ENCODE results near the gene CTXND1.
A peak's percentile ranks its signal among the peaks of the same experiment; 100 is the strongest.

CTXND1 gene

DNA sequence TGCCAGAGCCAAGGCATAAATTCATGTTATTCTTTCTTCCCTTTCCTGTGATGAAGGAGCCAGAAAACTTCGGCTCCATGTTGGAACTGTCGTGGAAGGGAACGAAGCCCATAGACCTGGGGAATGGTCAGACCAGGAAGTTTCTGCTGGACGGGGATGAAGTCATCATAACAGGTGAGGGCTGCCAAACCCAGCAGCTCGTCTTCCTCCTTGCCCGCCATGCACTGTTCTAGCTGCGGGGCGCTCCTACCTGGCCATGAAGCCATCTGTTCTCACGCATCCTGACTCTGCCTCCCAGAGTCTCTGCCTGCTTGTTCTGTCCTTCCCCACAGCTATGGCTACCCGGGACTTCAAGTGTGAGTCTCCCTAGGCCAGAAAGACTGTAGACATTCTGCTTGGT, 71.0 kb downstream of the CTXND1 start:
- DNase-seq (ENCODE audit: low read depth), result no peak

DNA sequence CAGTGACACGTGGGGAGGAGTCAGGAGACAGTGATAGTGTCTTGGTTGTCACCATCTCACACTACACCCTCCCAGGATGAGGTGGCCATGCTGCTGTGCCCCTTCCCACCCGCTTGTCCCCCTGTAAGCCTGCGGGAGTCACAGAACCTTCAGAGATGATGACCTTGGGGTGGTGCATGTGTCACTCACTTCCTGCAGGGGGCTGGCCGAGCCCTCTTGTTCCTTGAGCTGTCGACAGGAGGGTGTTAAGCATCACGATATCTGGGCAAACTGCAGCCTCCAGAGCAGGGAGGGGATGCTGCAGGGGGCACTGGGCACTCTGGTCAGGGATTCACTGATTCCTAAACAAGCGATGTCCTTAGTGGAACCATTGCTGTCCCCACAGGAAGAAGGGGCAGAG, 71.5 kb downstream of the CTXND1 start:
- DNase-seq (ENCODE audit: low read depth), result no peak

DNA sequence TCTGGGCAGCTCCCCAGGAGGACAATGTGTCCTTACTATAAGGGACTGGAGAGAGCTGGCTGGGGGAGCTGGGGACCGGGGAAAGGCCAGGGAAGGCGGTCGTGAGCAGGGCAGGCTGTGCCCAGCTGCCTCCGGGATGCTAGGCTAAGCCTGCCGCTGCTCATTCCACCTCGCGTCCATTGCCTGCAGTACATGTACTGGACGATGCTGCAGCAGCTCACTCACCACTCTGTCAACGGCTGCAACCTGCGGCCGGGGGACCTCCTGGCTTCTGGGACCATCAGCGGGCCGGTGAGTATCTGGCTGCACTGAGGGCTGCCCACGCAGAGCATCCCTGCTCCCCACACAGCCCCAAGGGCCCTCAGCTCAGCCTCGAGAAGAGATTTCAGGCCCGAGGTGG, 72.1 kb downstream of the CTXND1 start:
- no peak for DNase-seq (ENCODE audit: low read depth)

DNA sequence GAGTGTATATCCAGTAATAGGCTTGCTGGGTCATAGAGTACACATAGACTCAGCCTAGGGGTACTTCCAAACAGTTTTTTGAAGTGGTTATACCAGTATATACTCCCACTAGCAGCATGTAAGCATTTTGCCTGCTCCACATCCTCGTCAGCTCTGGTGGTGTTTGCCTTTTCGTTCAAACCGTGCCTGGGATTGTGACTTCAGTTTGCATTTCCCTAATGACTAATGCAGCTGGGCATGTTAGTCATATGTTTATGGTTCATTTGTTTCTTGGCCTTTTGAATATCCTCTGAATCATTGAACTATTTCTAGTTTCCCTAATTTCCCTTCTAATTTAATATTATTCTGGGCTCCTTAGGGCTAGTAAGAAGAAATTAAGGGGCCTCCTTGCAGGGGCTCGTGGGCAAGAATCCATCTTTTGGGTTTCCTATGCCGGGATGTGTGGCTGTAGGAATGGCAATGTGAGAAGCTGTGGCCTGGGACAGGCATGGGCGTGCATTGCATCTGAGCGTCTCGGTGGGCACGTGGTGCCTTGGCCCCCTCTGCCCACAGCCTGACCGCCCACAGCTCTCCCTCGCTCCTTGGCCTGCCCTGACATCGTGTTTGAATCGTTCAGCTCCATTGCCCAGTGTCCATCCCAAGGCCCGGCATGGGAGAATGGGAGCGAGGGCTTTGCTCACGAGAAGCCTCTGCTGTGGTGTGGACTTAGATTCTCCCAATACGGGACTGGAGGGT, 72.8 kb downstream of the CTXND1 start:
- peak; percentile 78 for DNase-seq (ENCODE audit: low read depth)

DNA sequence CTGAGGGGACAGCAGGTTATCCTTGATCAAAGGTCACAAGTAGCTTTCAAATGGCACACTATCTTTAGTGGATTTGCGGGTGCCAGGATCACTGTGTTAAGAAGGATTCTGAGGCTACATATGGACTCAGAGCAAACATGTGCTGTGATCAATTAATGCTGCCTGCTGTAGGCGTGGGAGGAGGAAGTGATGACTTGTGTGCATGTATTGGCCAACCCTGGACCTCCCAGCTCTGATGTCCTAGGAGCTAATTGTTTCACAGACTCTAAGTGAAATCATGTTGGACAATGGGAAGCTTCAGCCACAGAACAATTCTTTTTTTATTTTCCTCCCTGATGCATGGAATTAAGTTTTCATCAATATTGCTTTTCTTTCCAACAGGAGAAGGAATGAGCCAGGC, 74.9 kb downstream of the CTXND1 start:
- DNase-seq (ENCODE audit: low read depth), result no peak

DNA sequence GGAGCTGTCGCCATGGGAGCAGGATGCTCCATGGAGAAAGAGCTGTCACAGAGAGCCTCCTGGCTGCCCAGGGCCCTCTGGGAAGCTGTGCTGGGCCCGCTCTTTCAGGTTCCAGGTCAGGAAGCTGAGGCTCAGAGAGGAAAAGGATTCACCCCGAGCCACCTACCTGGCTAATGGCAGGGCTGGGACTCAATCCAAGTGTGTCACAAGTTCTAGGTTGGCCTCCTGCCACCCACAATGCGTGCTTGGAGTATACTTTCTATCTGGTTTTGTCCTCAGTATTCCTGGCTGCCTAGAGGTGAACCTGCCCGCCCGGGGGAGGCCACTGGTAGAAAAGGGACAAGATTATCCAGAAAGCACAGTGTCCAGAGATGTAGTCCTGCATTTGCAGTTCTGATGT, 75.6 kb downstream of the CTXND1 start:
- no peak for DNase-seq (ENCODE audit: low read depth)

DNA sequence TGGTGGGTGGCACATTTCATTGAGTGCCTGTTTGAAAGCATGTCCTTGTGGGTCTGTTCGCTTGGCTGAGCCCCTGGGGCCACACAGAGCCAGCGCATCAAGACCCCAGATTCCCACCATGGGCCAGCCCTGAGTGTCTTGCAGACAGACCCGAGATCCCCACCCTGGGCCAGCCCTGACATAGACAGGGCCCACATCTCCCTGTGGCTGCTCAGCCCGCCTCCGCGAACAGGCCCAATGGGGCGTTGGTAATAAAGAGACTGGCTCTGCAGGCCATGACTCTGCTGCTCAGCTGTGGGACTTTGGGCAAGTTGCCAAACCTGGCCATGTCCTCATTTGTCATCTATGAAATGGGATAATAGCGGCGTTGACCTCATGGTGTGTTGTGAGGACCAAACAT, 76.6 kb downstream of the CTXND1 start:
- DNase-seq (ENCODE audit: low read depth), result no peak

DNA sequence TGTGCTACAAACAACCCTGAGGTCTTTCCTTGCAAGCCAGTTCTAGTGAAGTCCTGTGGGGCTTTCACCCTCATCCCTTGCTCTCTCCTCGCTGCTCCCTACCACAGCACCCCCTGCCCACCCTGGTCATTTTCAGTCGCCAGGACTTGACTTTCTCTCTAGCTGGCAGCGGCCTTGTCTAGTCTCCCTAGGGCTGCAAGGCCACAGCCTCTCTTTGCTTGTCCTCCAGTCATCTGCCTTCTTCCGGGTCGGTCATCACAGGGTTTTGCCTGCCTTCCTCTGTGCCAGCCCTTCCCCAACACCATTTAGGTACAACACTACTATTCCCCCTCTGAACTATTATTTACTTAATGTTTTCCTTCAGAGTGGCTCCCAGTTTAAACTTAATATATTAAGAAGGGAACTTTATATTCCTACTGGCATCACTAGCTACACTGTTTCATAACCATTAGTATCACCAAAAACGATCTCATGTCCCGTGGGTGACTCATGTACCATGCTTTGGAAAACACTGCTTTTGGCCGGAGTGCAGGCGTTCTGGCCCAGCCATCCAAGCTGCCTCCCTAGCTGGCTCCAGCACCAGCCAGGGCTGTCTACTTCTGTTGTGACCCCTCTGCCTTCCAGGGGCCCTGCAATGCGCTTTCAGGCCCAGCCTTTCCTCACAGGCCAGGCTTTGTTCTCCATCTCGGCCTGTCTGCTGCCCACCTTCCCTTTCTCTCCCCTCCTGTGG, 77.8 kb downstream of the CTXND1 start:
- peak; percentile 59 for DNase-seq (ENCODE audit: low read depth)

DNA sequence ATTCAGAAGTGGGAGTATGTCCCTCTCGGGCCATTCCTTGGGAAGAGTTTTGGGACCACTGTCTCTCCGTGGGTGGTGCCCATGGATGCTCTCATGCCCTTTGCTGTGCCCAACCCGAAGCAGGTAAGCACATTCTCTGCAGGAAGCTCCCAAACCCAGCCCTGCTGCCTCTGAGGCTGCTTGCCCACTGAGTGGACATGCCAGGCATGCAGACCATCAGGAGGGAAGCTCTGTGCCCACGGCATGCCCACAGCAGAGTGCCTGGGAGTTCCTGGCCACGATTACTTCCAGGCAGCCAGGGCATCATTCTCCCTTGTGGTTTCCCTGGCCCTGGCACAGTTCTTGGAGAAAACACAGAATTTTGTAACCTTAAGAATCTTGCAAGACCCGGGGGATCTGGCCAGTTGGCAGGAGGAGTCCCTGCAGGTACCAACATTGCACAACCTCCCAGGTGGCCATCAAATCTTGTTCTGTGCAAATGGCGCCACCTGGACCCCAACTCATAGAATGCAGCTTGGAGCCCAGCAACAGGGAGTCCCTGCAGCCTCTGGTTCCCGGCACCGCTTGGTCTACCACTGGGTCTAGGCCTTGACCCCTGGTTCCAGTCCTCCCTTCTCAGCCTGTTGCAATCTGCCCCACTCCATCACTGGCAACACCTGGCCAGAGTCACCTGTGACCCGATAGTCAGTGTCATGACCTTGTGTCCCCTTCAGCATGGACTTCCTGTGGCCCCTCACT, 78.8 kb downstream of the CTXND1 start:
- no peak for DNase-seq (ENCODE audit: low read depth)

DNA sequence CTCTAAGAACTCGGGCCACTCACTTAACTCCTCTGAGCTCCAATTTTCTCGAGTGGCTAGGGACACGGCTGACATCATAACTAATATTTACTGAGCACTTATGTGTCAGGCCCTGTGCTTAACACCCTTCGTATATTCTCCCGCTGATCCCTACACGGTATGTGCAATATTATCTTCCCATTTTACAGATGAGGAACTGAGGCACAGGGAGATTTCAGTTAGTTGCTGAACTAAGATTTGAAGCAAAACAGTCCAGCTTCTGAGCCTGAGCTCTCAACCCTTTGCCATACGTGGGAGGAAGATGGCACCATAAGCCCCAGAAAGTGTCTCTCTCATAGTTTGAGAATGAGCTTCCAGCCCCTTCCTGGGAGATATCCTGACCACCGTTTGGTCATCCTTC, 79.6 kb downstream of the CTXND1 start:
- DNase-seq (ENCODE audit: low read depth), result no peak

DNA sequence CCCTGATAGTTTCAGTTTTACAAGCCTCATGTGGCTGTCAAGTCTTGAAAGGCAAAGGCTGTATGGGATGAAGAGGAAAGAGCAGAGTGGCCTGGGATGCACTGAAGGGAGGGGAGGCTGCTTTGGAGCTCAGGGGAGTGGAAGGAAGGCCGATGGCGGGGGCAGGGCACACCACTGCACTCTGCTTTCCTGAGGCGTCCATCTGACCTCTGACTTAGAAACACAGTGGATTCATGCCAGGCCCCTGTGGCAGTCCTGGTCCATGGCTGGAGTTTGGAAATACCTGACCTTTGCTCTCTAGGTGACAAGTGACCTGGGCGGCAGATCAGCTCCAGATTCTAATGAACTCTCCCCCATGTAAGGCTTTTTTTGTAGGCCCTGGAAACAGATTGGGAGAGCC, 80.2 kb downstream of the CTXND1 start:
- DNase-seq (ENCODE audit: low read depth), result no peak

DNA sequence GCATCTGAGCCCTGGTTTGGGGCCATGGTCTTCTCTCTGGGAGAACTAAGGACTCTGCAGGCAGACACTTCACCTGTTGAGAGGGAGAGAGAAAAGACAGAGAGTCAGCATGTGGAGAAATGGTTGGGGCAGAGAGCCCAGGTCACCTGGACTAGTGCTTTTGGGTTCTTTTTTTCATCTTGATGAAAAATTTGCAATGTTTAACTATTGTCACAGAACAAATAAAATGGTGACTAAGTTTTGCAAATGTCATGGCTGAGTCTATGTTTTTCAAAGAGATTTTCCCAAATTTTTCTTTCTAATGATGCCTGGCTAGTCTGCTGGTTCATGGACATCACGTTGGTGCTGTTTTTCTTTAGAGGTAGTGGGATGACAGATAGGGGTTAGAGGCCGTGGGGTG, 81.4 kb downstream of the CTXND1 start:
- DNase-seq (ENCODE audit: low read depth), result no peak

DNA sequence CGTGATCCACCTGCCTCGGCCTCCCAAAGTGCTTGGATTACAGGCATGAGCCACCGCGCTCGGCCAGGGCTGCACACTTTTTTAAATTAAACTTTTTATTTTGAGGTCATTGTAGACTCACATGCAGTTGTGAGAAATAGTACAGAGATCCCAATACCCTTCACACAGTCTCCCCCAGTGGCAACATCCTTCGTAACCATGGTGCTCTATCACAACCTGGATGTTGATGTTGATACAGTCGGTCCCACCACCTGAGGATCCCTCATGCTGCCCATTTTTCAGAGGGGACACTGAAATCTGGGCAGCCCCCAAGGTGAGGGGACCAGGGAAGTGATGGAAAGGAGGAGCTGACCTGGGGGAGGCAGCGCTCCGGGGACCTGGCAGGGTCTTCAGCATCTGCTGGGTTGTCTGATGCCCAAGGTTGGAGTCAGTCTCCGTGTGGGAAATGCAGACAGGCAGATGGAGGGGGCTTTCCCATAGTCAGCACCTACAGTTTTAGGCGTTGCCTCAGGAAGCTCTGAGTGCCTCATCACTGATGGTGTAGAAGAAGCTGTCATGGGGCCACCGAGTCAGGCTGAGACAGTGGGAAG, 82.2 kb downstream of the CTXND1 start:
- no peak for DNase-seq (ENCODE audit: low read depth)

DNA sequence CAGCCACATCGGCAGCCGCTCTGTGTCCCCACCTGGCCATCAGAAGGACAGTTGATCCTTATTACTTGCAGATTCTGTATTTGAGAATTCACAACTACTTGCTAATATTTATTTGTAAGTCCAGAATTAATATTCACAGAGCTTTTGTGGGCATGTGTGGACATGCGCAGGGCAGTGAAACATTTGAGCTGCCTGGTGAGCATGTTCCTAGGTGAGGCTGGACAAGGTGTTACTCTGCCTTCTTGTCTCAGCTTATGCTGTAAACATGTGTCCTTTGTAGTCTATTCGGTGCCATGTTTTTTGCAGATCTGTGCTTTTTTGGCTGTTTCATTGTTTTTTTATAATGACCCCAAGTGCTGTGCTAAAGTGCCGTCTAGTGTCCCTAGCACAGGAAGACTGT, 83.6 kb downstream of the CTXND1 start:
- no peak for DNase-seq (ENCODE audit: low read depth)

DNA sequence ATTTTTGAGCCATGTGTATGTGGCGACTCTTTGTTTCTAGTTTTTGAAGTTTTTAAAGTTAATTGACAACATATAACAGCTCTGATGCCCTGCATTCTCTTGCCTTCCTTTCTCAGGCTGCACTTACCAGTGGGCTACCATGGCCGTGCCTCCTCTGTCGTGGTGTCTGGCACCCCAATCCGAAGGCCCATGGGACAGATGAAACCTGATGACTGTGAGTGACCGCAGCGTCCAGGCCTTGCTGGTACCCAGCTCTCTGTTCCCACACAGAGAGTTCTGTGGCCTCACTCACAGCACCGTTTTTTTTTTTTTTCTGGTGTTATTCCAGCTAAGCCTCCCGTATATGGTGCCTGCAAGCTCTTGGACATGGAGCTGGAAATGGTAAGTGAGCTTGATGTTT, 84.1 kb downstream of the CTXND1 start:
- DNase-seq (ENCODE audit: low read depth), result no peak

DNA sequence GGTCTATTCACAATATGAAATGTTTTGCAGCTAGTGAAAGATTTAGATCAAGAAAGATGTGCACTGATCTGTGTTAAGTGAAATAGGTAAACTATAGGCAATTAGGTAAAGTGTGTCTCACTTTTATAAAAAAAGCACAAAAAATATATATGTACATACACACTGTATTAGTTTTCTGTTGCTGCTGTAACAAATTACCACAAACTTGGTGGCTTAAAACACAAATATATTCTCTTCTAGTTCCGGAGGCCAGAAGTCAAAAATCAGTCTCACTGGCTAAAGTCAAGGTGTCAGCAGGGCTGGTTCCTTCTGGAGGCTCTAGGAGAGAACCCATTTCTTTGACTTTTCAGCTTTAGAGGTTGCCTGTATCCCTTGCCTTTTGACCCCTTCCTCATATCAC, 88.1 kb downstream of the CTXND1 start:
- DNase-seq (ENCODE audit: low read depth), result no peak

DNA sequence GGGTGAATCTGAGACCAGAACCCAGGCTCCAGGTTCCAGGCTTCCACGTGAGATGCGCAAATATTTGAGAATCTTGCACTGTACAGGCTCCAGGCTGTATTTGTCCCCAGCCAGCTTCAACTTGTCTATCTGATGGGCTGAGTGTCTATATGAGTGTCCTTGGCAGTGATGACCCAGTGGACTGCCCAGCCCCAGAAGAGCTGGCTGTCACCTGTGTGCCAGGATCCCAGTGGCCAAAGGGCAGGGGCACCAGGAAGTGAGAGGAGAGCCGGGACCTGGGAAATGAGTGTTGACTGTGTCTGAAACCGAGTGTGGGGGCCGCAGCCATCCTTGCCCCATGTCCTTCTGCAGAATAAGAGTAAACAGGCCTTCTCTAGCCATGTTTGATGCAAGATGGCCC, 88.8 kb downstream of the CTXND1 start:
- no peak for DNase-seq (ENCODE audit: low read depth)

DNA sequence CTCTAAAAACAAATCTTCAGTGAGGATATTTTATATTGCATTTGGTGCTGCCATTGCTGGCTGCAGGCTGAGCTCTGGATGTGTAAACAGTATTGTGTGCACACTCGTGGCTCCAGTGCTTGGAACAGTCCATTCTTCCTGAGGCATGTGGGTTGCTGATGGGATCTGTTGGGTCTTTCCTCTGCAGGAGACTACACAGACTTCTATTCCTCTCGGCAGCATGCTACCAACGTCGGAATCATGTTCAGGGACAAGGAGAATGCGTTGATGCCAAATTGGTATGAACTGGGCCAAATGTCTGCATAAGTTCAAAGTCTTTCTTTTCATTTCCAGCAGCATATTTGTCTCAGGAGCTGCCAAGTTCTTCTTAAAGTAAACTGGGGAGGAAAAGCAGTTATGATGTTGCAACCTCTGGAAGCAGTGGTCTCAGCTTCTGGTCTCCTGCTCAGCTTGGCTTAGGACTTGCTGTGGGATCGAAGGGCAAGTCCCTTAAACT, 89.9 kb downstream of the CTXND1 start:
- no peak for DNase-seq (ENCODE audit: low read depth)

DNA sequence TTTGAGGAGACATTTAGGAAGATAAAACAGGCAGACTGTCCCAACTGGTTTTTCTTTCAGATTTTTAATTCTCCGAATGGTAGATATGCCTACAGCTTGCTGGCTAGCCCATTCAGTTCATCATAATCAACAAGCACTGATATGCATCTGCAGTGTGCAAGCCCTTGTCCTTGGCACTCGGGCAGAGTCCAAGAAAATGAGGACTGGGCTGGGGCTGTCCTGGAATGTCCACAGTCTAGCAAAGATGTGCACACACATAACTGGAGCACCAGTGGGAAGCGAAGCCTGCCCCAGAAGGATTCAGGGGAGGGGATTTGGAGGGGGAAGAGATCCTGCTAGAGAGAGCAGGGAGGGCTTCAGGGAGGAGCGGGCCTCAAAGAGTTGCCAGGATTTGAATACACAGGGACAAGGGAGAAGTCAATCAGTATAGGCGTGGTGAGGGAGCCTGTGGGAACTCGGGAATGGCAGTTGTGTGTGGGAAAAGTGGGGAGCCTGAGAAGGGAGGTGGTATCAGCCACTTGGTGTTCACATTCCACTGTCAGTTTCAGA, 90.5 kb downstream of the CTXND1 start:
- no peak for DNase-seq (ENCODE audit: low read depth)

DNA sequence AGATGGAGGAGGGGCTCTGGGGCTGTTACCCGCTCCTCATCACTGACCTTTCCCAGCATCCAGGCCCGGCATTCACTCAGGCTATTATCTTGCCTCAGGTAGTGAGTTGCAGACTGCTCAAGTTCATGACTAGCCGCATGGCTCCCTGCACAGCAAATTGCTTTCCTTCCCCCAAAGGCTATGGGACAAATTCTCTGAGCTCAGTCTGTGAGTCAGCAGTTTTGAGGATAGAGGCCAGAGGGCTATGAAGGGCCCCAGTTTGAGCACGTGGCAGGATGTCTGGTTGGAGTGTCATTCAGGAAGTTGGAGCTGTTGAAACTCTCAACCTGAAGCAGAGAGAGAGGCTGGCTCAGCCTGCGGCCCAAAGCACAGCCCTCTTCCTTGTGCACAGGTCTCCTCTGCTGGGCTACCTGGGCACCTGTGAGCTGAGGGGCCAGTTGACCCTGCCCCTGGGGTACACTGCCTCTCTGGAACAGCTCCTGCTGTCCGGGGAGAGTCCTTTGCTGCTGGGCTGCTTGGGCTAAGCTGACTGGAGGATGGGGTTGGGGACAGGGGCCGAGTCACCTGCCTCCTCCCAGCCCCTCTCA, 91.3 kb downstream of the CTXND1 start:
- DNase-seq (ENCODE audit: low read depth), result peak; percentile 86

DNA sequence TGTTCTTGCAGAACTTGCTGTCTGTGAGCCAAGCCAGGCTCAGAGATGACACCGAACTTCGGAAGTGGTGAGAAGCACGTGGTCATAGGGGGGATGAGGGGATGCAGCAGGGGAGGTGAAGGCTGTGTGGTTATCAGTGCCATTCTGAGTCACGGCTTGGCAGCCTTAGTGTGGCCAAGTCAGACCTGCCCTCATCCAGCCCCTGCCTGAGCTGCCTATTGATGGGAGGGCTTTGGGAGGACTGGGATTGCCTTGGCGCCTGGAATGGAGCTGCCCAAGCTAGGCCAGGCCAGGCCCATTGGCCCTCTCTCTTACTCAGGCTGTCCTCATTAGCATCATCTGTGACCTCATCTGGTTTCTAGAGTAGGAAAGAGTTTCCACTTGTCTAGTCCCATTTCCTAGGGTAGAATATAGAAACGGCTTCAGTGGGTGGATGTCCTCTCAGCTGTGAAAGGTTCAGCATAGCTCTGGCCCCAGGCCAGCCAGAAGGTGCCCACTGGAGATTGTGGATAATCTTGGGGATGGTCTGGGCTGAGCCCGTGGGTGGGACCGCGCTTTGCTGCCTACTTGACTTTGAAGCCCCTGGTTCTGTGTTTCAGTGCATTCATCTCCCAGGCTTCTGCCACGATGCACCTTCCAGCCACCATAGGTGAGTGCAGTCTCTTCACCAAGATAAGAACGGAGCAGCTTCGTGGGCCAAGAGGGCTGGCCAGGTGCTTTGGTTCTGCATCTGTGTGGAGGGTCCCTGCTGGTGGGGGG, 92.0 kb downstream of the CTXND1 start:
- no peak for DNase-seq (ENCODE audit: low read depth)
